Skeletal muscle tissue (tissue), 4 donors: Measurements from ENCODE around the gene RPS24. TPM values are rescaled to one million over a fixed set of nuclear protein-coding genes. Genes with fewer than 3 reads are reported as not detected.
"Not testable (repeated sequence)": the region's sequence is repeated elsewhere in the genome, so short reads cannot be mapped to it uniquely, and the experiment has no call there.

Experiments used
- H3K27ac ChIP-seq: one replicate; pipeline ENCODE4 v1.7.0; 2013; ENCODE audit warnings: mild to moderate bottlenecking, low read depth, low read length, inconsistent platforms
- H3K27me3 ChIP-seq, 3 donors: one replicate each; pipeline ENCODE4 v1.7.0; 2013; ENCODE audit warnings: low read length in 3 of 3; ENCODE audit not compliant: control insufficient read depth in 3 of 3, insufficient read depth in 3 of 3
- H3K36me3 ChIP-seq, 3 donors: one replicate each; pipeline ENCODE4 v1.7.0; 2013; ENCODE audit warnings: low read length in 3 of 3; ENCODE audit not compliant: control insufficient read depth in 3 of 3, insufficient read depth in 3 of 3
- H3K4me1 ChIP-seq, 3 donors: one replicate each; pipeline ENCODE4 v1.7.0; 2013; ENCODE audit warnings: low read length in 3 of 3, mild to moderate bottlenecking in 3 of 3; ENCODE audit not compliant: control insufficient read depth in 3 of 3, insufficient read depth in 3 of 3
- H3K4me3 ChIP-seq, 3 donors: one replicate each; pipeline ENCODE4 v1.7.0; 2013; ENCODE audit warnings: low read length in 3 of 3
- H3K9ac ChIP-seq, 3 donors: one replicate each; pipeline ENCODE4 v1.7.0; 2013; ENCODE audit warnings: low read length in 3 of 3, mild to moderate bottlenecking in 3 of 3, moderate library complexity in 2 of 3, low read depth in 1 of 3
- H3K9me3 ChIP-seq, 3 donors: one replicate each; pipeline ENCODE4 v1.7.0; 2013; ENCODE audit warnings: low read length in 3 of 3; ENCODE audit not compliant: control insufficient read depth in 3 of 3
- total RNA-seq: library from RNA; depleted of rRNA; stranded (reverse); fragments of >200 nt; gene quantifications from one replicate; pipeline ENCODE4 v1.2.3, GENCODE V29; 2014
- donor health status: Osteomylitis.

The RPS24 gene
- total RNA-seq, 1 donor from 2014 or later = 2,668 TPM

DNA sequence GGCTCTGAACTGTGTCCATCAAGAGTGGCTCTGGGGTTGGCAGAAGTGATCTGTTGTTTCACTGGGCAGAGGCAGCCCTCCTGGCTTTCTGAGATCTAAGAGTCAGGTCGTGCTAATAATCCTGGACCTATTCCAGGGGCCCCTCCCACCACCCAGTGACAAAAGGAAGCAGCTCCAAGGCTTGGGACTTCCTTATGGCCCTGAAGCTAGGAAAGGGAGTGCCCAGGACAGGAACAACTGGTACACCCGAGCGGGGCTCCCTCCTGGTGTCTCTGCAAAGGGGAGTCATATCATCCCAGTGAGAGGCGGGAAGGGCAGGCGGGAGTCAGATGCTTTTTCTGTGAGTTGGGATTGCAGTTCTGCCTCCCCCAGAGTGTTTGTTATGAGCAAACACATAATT lies 32.3 kb downstream of the RPS24 start:
- Histone ChIP-seq H3K4me1 (peaks cover 0 to under 1% (median 0%) of the 10 kb centered on the region in 3 donors), H3K27ac (no peak overlapping the region), H3K9me3 (no peaks in the 10 kb centered on the region), H3K36me3 (no peaks in the 10 kb centered on the region), H3K9ac (no peak overlapping the region), H3K4me3 (no peak overlapping the region), H3K27me3 (no peaks in the 10 kb centered on the region)

- H3K9me3 ChIP-seq = no peaks in the 10 kb centered on the region
- no peak overlapping the region for H3K4me3 ChIP-seq
- no peaks in the 10 kb centered on the region for H3K27me3 ChIP-seq
- peaks cover 0 to 8% (median 7%) of the 10 kb centered on the region in 3 donors for H3K4me1 ChIP-seq
- no peak overlapping the region for H3K9ac ChIP-seq
- H3K36me3 ChIP-seq = no peaks in the 10 kb centered on the region
- H3K27ac ChIP-seq = no peak overlapping the region
These were observed 33.2 kb downstream of the RPS24 start for GRCh38 chr10:78066728-78067430.

DNA sequence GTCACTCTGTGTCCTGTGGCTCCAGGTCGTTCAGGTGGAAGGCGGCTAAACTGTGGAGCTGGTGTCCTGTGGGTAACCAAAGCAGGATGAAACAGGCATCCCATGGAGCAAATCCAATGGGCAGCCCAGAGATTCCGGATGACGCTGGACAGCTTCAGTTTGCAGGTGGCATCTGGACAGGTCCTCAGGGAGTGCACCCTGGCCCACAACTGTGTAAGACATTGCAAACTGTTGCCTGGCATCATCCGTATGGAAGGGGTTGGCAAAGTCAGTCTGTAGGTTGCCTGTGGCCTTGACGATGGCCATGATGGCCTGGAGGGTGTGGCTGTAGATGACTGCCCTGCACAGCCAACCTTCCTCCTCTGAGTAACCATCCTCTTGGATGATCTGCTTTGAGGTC lies 35.5 kb downstream of the RPS24 start:
- Histone ChIP-seq H3K36me3 (no peaks in the 10 kb centered on the region), H3K4me3 (no peak overlapping the region), H3K27me3 (no peaks in the 10 kb centered on the region), H3K9me3 (no peaks in the 10 kb centered on the region), H3K27ac (no peak overlapping the region), H3K4me1 (peaks cover 0 to 10% (median 7%) of the 10 kb centered on the region in 3 donors), H3K9ac (no peak overlapping the region)

DNA sequence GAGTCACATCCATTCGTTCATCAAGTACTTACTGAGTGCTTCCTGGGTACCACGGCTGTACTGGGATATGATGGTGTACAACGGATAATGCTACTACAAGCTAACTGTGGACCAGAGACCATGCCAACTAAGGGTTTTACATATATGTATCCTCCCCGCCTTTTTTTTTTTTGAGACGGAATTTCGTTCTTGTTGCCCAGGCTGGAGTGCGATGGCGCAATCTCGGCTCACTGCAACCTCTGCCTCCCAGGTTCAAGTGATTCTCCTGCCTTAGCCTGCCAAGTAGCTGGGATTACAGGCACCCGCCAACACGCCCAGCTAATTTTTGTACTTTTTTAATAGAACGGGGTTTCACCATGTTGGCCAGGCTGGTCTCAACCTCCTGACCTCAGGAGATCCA lies 36.4 kb downstream of the RPS24 start:
- H3K9ac ChIP-seq, H3K27ac ChIP-seq, H3K9me3 ChIP-seq, H3K4me1 ChIP-seq, H3K4me3 ChIP-seq, H3K27me3 ChIP-seq, H3K36me3 ChIP-seq: not testable (repeated sequence)

DNA sequence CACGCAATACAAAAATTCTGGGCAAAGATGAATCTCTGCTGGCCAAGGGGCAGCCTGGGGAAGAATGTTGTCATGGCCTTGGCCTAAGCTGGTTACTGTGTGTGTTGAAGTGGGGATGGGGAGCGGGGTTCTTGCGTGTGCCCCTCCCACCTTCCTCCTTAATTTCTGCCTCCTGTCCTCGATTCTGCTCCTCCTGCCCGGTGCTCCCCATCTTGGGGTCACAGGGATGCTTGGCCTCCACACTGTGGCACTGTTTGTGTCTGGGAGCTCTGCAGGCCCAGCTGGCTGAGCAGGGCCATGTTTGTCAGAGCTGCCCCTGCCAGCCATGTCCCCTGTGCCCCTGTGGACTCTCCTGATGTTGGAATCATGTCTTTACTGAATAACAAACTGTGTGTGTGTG lies 37.1 kb downstream of the RPS24 start:
- Histone ChIP-seq H3K36me3 (no peaks in the 10 kb centered on the region), H3K9ac (no peak overlapping the region), H3K27me3 (no peaks in the 10 kb centered on the region), H3K4me3 (no peak overlapping the region), H3K4me1 (peaks cover 0 to 10% (median 7%) of the 10 kb centered on the region in 3 donors), H3K27ac (no peak overlapping the region), H3K9me3 (no peaks in the 10 kb centered on the region)

GRCh38 chr10:78071140-78071856 lies 37.6 kb downstream of the RPS24 start:
- Histone ChIP-seq H3K4me1 (peaks cover 0 to 10% (median 7%) of the 10 kb centered on the region in 3 donors), H3K9me3 (no peaks in the 10 kb centered on the region), H3K9ac (no peak overlapping the region), H3K27ac (no peak overlapping the region), H3K36me3 (no peaks in the 10 kb centered on the region), H3K4me3 (no peak overlapping the region), H3K27me3 (no peaks in the 10 kb centered on the region)

DNA sequence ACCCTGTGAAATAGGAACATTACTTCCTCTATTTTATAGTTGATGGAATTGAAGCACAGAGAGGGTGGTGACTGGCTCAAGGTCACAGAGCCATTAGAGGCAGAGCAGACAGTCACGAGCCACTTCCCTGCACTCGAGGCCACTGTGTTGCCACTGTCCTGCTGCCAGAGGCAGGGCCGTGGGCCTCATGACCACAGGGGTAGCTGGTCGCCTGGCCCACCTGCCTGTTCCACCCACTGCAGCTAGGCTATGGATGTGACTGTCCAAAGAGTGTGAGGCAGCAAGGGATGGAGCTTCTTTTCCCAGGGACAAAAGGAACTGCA lies 38.2 kb downstream of the RPS24 start:
- Histone ChIP-seq H3K27ac (no peak overlapping the region), H3K4me3 (no peak overlapping the region), H3K9ac (no peak overlapping the region), H3K27me3 (no peaks in the 10 kb centered on the region), H3K36me3 (no peaks in the 10 kb centered on the region), H3K9me3 (no peaks in the 10 kb centered on the region), H3K4me1 (peaks cover 0 to 10% (median 7%) of the 10 kb centered on the region in 3 donors)

DNA sequence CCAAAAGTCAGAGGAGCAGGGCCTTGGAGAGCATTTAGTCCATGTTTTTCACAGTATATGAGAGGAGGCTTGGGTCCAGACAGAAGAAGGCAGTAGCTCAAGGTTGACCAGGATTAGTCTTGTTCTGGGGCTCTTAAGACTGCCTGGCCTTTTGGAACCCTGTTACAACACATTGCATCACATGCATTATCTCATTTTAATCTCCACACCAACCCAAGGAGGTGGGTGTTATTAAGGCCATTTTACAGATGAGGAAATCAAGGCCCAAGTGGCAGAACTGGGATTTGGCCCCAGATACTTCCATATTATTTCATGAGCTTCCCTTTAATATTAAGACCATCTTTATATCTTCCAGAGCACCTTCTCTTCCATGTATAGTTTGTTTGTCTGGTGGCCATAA lies 38.8 kb downstream of the RPS24 start:
- no peaks in the 10 kb centered on the region for H3K27me3 ChIP-seq

GRCh38 chr10:78075806-78076205 lies 42.1 kb downstream of the RPS24 start:
- not testable (repeated sequence) for H3K9ac ChIP-seq, H3K4me1 ChIP-seq, H3K27me3 ChIP-seq, H3K36me3 ChIP-seq, H3K4me3 ChIP-seq, H3K27ac ChIP-seq, H3K9me3 ChIP-seq

More for the DNA sequence above, 38.8 kb downstream of the RPS24 start:
- Histone ChIP-seq H3K4me1 (peaks cover 0 to 10% (median 7%) of the 10 kb centered on the region in 3 donors), H3K4me3 (no peak overlapping the region), H3K9me3 (no peaks in the 10 kb centered on the region), H3K36me3 (no peaks in the 10 kb centered on the region), H3K9ac (no peak overlapping the region), H3K27ac (no peak overlapping the region)

GRCh38 chr10:78078539-78079330 lies 45.1 kb downstream of the RPS24 start:
- H3K27me3 ChIP-seq = no peaks in the 10 kb centered on the region
- no peaks in the 10 kb centered on the region for H3K36me3 ChIP-seq
- H3K4me3 ChIP-seq = no peak overlapping the region
- H3K9me3 ChIP-seq = no peaks in the 10 kb centered on the region
- H3K27ac ChIP-seq = no peak overlapping the region
- H3K9ac ChIP-seq = no peak overlapping the region
- H3K4me1 ChIP-seq = no peaks in the 10 kb centered on the region
